GM12878 (cell line): ENCODE data around the gene LTV1. TPM values are rescaled to one million over a fixed set of nuclear protein-coding genes. Genes with fewer than 3 reads are reported as not detected.

Source experiments
- HSF1 ChIP-seq: fragments of 150-350 bp; IDR thresholded peaks from 2 replicates; pipeline ENCODE4 v1.6.1; 2014; ENCODE audit warnings: mild to moderate bottlenecking, low read depth, low read length
- SPI1 ChIP-seq: IDR thresholded peaks from 2 replicates; pipeline ENCODE4 v1.6.1; 2011; ENCODE audit warnings: low read depth, mild to moderate bottlenecking, low read length, moderate library complexity, borderline replicate concordance; ENCODE audit not compliant: insufficient read depth
- YY1 ChIP-seq: IDR thresholded peaks from 2 replicates; pipeline ENCODE4 v1.6.1; 2011; ENCODE audit warnings: low read depth, mild to moderate bottlenecking, low read length
- ZSCAN29 ChIP-seq: fragments of 450-650 bp; IDR thresholded peaks from 2 replicates; pipeline ENCODE4 v1.6.1; 2017; ENCODE audit warnings: mild to moderate bottlenecking, moderate library complexity
- polyA plus RNA-seq, 11 experiments: library from polyadenylated mRNA; depleted of rRNA in 4 of 11; unstranded in 6 of 11; stranded (reverse) in 5 of 11; fragments of >200 nt; fragmentation: Nextera tagmentation in 4 of 11; fragmentation: Illumina TruSeq in 1 of 11; extraction: Ambion mirVana in 4 of 11; extraction: Trizol in 1 of 11; gene quantifications; 1 replicate in 1 of 11; 2 replicates in 10 of 11; pipeline versions ENCODE4 v1.2.1 to v1.2.3, GENCODE V29; 2011 to 2016; ENCODE audit warnings: inconsistent platforms in 2 of 11, missing spikeins in 2 of 11, low read depth in 1 of 11
- total RNA-seq, 4 experiments: library from RNA; depleted of rRNA in 3 of 4; stranded (reverse); fragments of >200 nt in 3 of 4; fragmentation: Illumina TruSeq in 1 of 4; extraction: Trizol in 1 of 4; gene quantifications; 2 replicates each; pipeline versions ENCODE4 v1.2.1 to v1.2.3, GENCODE V29; 2013 to 2021
- TF ChIP-seq, protein P1 (sequence below): fragments of 450-650 bp; IDR thresholded peaks from 2 replicates; pipeline ENCODE4 v1.6.1; 2017; ENCODE audit warnings: antibody characterized with exemption, mild to moderate bottlenecking, moderate library complexity
- TF ChIP-seq, protein P2 (sequence below): IDR thresholded peaks from 2 replicates; pipeline ENCODE4 v1.6.1; 2012; ENCODE audit warnings: low read depth, low read length, improper control_type of control experiment

The LTV1 gene
- total and polyA plus RNA-seq, 10 of the 15 experiments (the other 5 are each of a cell fraction or from before 2014, with no cell fraction given) = 22.3 to 66.4 (median 52.0) TPM

GRCh38 chr6:143884216-143884900 lies 41.2 kb downstream of the LTV1 start (continued):
- TF ChIP-seq, protein P1, sequence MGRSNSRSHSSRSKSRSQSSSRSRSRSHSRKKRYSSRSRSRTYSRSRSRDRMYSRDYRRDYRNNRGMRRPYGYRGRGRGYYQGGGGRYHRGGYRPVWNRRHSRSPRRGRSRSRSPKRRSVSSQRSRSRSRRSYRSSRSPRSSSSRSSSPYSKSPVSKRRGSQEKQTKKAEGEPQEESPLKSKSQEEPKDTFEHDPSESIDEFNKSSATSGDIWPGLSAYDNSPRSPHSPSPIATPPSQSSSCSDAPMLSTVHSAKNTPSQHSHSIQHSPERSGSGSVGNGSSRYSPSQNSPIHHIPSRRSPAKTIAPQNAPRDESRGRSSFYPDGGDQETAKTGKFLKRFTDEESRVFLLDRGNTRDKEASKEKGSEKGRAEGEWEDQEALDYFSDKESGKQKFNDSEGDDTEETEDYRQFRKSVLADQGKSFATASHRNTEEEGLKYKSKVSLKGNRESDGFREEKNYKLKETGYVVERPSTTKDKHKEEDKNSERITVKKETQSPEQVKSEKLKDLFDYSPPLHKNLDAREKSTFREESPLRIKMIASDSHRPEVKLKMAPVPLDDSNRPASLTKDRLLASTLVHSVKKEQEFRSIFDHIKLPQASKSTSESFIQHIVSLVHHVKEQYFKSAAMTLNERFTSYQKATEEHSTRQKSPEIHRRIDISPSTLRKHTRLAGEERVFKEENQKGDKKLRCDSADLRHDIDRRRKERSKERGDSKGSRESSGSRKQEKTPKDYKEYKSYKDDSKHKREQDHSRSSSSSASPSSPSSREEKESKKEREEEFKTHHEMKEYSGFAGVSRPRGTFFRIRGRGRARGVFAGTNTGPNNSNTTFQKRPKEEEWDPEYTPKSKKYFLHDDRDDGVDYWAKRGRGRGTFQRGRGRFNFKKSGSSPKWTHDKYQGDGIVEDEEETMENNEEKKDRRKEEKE = no peak
- TF ChIP-seq HSF1 (no peak), SPI1 (no peak), ZSCAN29 (no peak), YY1 (no peak)
- TF ChIP-seq, protein P2, sequence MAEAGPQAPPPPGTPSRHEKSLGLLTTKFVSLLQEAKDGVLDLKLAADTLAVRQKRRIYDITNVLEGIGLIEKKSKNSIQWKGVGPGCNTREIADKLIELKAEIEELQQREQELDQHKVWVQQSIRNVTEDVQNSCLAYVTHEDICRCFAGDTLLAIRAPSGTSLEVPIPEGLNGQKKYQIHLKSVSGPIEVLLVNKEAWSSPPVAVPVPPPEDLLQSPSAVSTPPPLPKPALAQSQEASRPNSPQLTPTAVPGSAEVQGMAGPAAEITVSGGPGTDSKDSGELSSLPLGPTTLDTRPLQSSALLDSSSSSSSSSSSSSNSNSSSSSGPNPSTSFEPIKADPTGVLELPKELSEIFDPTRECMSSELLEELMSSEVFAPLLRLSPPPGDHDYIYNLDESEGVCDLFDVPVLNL = no peak
